ENCODE measurements around the gene TSPEAR.

TSPEAR gene

GRCh38 chr21:44696572-44696971 lies 14.8 kb downstream of the TSPEAR start:
- Histone ChIP-seq H3K9me3 (ENCODE audit: control insufficient read depth, insufficient read depth, low read length) (peaks cover 4% of the 10 kb centered on the region; the same call in 1 of the 2 replicates), H3K4me2 (ENCODE audit: low read length) (no peak overlapping the region), H3K36me3 (ENCODE audit: control insufficient read depth, low read length) (no peaks in the 10 kb centered on the region), H3K27me3 (ENCODE audit: control insufficient read depth, low read length) (peaks cover 5% of the 10 kb centered on the region; the same call in 1 of the 2 replicates), H3K27ac (ENCODE audit: low read depth, low read length) (no peak overlapping the region), H3K4me3 (ENCODE audit: low read length) (no peak overlapping the region), H4K20me1 (ENCODE audit: control insufficient read depth, insufficient read depth, low read depth, low read length) (no peaks in the 10 kb centered on the region), H3F3A (ENCODE audit: control insufficient read depth, insufficient read depth) (no peaks in the 10 kb centered on the region), H3K9me2 (replicated peaks; ENCODE audit: control insufficient read depth, low read length) (no peaks in the 10 kb centered on the region), H3K79me2 (ENCODE audit: control insufficient read depth, low read length) (no peaks in the 10 kb centered on the region), H3K4me1 (ENCODE audit: control insufficient read depth, low read length) (no peaks in the 10 kb centered on the region)
- TF ChIP-seq, protein P1, sequence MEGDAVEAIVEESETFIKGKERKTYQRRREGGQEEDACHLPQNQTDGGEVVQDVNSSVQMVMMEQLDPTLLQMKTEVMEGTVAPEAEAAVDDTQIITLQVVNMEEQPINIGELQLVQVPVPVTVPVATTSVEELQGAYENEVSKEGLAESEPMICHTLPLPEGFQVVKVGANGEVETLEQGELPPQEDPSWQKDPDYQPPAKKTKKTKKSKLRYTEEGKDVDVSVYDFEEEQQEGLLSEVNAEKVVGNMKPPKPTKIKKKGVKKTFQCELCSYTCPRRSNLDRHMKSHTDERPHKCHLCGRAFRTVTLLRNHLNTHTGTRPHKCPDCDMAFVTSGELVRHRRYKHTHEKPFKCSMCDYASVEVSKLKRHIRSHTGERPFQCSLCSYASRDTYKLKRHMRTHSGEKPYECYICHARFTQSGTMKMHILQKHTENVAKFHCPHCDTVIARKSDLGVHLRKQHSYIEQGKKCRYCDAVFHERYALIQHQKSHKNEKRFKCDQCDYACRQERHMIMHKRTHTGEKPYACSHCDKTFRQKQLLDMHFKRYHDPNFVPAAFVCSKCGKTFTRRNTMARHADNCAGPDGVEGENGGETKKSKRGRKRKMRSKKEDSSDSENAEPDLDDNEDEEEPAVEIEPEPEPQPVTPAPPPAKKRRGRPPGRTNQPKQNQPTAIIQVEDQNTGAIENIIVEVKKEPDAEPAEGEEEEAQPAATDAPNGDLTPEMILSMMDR (IDR thresholded peaks at IDR 0.05; ENCODE audit: low read depth, low read length, poor library complexity, severe bottlenecking) = no peak
- no peak for TF ChIP-seq EZH2phosphoT487 (IDR thresholded peaks at IDR 0.05; ENCODE audit: borderline replicate concordance, low read length)

- peaks cover 5% of the 10 kb centered on the region; the same call in 1 of the 2 replicates for H3K27me3 ChIP-seq (ENCODE audit: control insufficient read depth, low read length)
- no peak overlapping the region for H3K27ac ChIP-seq (ENCODE audit: low read depth, low read length)
- peaks cover 4% of the 10 kb centered on the region; the same call in 1 of the 2 replicates for H3K9me3 ChIP-seq (ENCODE audit: control insufficient read depth, insufficient read depth, low read length)
- H3K79me2 ChIP-seq (ENCODE audit: control insufficient read depth, low read length) = no peaks in the 10 kb centered on the region
- no peaks in the 10 kb centered on the region for H3K4me1 ChIP-seq (ENCODE audit: control insufficient read depth, low read length)
- H3K9me2 ChIP-seq (replicated peaks; ENCODE audit: control insufficient read depth, low read length) = no peaks in the 10 kb centered on the region
- TF ChIP-seq, protein P1 (IDR thresholded peaks at IDR 0.05; ENCODE audit: low read depth, low read length, poor library complexity, severe bottlenecking) = no peak
- no peak for TF ChIP-seq EZH2phosphoT487 (IDR thresholded peaks at IDR 0.05; ENCODE audit: borderline replicate concordance, low read length)
- H3F3A ChIP-seq (ENCODE audit: control insufficient read depth, insufficient read depth) = no peaks in the 10 kb centered on the region
- H3K4me3 ChIP-seq (ENCODE audit: low read length) = no peak overlapping the region
- no peaks in the 10 kb centered on the region for H4K20me1 ChIP-seq (ENCODE audit: control insufficient read depth, insufficient read depth, low read depth, low read length)
- H3K4me2 ChIP-seq (ENCODE audit: low read length) = no peak overlapping the region
- no peaks in the 10 kb centered on the region for H3K36me3 ChIP-seq (ENCODE audit: control insufficient read depth, low read length)
Observed at GRCh38 chr21:44695641-44696040, 15.7 kb downstream of the TSPEAR start.

GRCh38 chr21:44695184-44695583 lies 16.2 kb downstream of the TSPEAR start:
- Histone ChIP-seq H3K79me2 (ENCODE audit: control insufficient read depth, low read length) (no peaks in the 10 kb centered on the region), H3K4me1 (ENCODE audit: control insufficient read depth, low read length) (no peaks in the 10 kb centered on the region), H3K4me2 (ENCODE audit: low read length) (no peak overlapping the region), H3K27ac (ENCODE audit: low read depth, low read length) (no peak overlapping the region), H3K9me2 (replicated peaks; ENCODE audit: control insufficient read depth, low read length) (no peaks in the 10 kb centered on the region), H3K4me3 (ENCODE audit: low read length) (no peak overlapping the region), H3F3A (ENCODE audit: control insufficient read depth, insufficient read depth) (no peaks in the 10 kb centered on the region), H3K9me3 (ENCODE audit: control insufficient read depth, insufficient read depth, low read length) (peaks cover 4% of the 10 kb centered on the region; the same call in 1 of the 2 replicates), H3K27me3 (ENCODE audit: control insufficient read depth, low read length) (peaks cover 5% of the 10 kb centered on the region; the same call in 1 of the 2 replicates), H3K36me3 (ENCODE audit: control insufficient read depth, low read length) (no peaks in the 10 kb centered on the region), H4K20me1 (ENCODE audit: control insufficient read depth, insufficient read depth, low read depth, low read length) (no peaks in the 10 kb centered on the region)
- TF ChIP-seq, protein P1 (IDR thresholded peaks at IDR 0.05; ENCODE audit: low read depth, low read length, poor library complexity, severe bottlenecking) = no peak
- TF ChIP-seq EZH2phosphoT487 (IDR thresholded peaks at IDR 0.05; ENCODE audit: borderline replicate concordance, low read length) = no peak

Data from DOHH2 (cell line).